HepG2 (cell line): Measurements from ENCODE around the gene FUT3. TPM values are rescaled to one million over a fixed set of nuclear protein-coding genes. Genes with fewer than 3 reads are reported as not detected.

Source experiments
- AKAP8 ChIP-seq: sonication (generic); formaldehyde crosslinking; IDR thresholded peaks from 2 replicates; pipeline ENCODE4 v1.5.1; 2020; ENCODE audit warnings: mild to moderate bottlenecking, missing genetic modification reagents
- CREM ChIP-seq, 2 experiments: sonication (generic) in 1 of 2; formaldehyde crosslinking in 1 of 2; IDR thresholded peaks; 2 replicates each; pipeline versions ENCODE4 v1.4.0 to v1.6.1; 2016 to 2020; ENCODE audit warnings: antibody characterized with exemption in 1 of 2, mild to moderate bottlenecking in 1 of 2, missing genetic modification reagents in 1 of 2
- DMAP1 ChIP-seq: IDR thresholded peaks from 2 replicates; pipeline ENCODE4 v1.6.1; 2016
- IRF2 ChIP-seq: IDR thresholded peaks from 2 replicates; pipeline ENCODE4 v1.6.1; 2018; ENCODE audit warnings: missing genetic modification reagents, missing compliant biosample characterization
- MATR3 ChIP-seq: sonication (generic); formaldehyde crosslinking; IDR thresholded peaks from 2 replicates; pipeline ENCODE4 v1.4.0; 2020; ENCODE audit warnings: missing genetic modification reagents
- MEF2D ChIP-seq: sonication (generic); formaldehyde crosslinking; IDR thresholded peaks from 2 replicates; pipeline ENCODE4 v1.5.1; 2020; ENCODE audit warnings: mild to moderate bottlenecking, missing genetic modification reagents
- MIXL1 ChIP-seq: IDR thresholded peaks from 2 replicates; pipeline ENCODE4 v1.6.1; 2016
- MXD4 ChIP-seq: IDR thresholded peaks from 2 replicates; pipeline ENCODE4 v1.6.1; 2016; ENCODE audit warnings: mild to moderate bottlenecking, missing biosample characterization, missing genetic modification reagents
- MZF1 ChIP-seq: sonication (generic); formaldehyde crosslinking; IDR thresholded peaks from 2 replicates; pipeline ENCODE4 v1.8.1; 2023; ENCODE audit warnings: mild to moderate bottlenecking, missing genetic modification reagents, borderline replicate concordance
- SALL2 ChIP-seq: sonication (generic); formaldehyde crosslinking; IDR thresholded peaks from 2 replicates; pipeline ENCODE4 v1.8.1; 2023; ENCODE audit warnings: mild to moderate bottlenecking, missing genetic modification reagents, inconsistent platforms
- TCF7 ChIP-seq: sonication (generic); IDR thresholded peaks from 2 replicates; pipeline ENCODE4 v1.6.1; 2016; ENCODE audit warnings: antibody characterized with exemption, low read depth
- XRCC5 ChIP-seq: fragments of 200-400 bp; formaldehyde crosslinking; optimal IDR thresholded peaks from 2 replicates; pipeline ENCODE3; 2017; ENCODE audit warnings: mild to moderate bottlenecking, low read length
- YY1 ChIP-seq: IDR thresholded peaks from 2 replicates; pipeline ENCODE4 v1.6.1; 2011; ENCODE audit warnings: low read length, low read depth, moderate library complexity, mild to moderate bottlenecking; ENCODE audit not compliant: insufficient read depth, insufficient replicate concordance
- ZFP90 ChIP-seq: sonication (generic); formaldehyde crosslinking; IDR thresholded peaks from 2 replicates; pipeline ENCODE4 v1.8.0; 2022; ENCODE audit warnings: missing genetic modification reagents, mild to moderate bottlenecking, inconsistent platforms, borderline replicate concordance
- ZNF33A ChIP-seq: sonication (generic); formaldehyde crosslinking; IDR thresholded peaks from 2 replicates; pipeline ENCODE4 v1.5.1; 2020; ENCODE audit warnings: missing genetic modification reagents, mild to moderate bottlenecking, moderate library complexity, borderline replicate concordance
- ZNF367 ChIP-seq: sonication (generic); formaldehyde crosslinking; IDR thresholded peaks from 2 replicates; pipeline ENCODE4 v1.4.0; 2020; ENCODE audit warnings: missing genetic modification reagents, borderline replicate concordance
- ZNF777 ChIP-seq: sonication (generic); formaldehyde crosslinking; IDR thresholded peaks from 2 replicates; pipeline ENCODE4 v1.4.0; 2020; ENCODE audit warnings: missing genetic modification reagents
- ZNF879 ChIP-seq: sonication (generic); formaldehyde crosslinking; IDR thresholded peaks from 2 replicates; pipeline ENCODE4 v1.8.1; 2023; ENCODE audit warnings: missing genetic modification reagents
- polyA plus RNA-seq, 8 experiments: library from polyadenylated mRNA; depleted of rRNA in 3 of 8; stranded (reverse) in 7 of 8; unstranded in 1 of 8; fragments of >200 nt; fragmentation: Illumina TruSeq in 4 of 8; extraction: Trizol in 4 of 8; gene quantifications; 2 replicates each; pipeline versions ENCODE4 v1.2.1 to v1.2.3, GENCODE V29; 2011 to 2016; ENCODE audit warnings: low read depth in 4 of 8, missing spikeins in 1 of 8, mixed read lengths in 1 of 8; ENCODE audit not compliant: insufficient read depth in 1 of 8
- total RNA-seq, 5 experiments: library from RNA; depleted of rRNA; stranded (reverse); fragments of >200 nt; fragmentation: Illumina TruSeq; extraction: Trizol; gene quantifications; 2 replicates each; pipeline ENCODE4 v1.2.3, GENCODE V29; 2016; ENCODE audit warnings: low read depth in 1 of 5
- TF ChIP-seq, protein P1 (sequence below): sonication (generic); formaldehyde crosslinking; IDR thresholded peaks from 2 replicates; pipeline ENCODE4 v1.8.0; 2022; ENCODE audit warnings: mild to moderate bottlenecking, missing genetic modification reagents
- TF ChIP-seq, protein P2 (sequence below): sonication (generic); formaldehyde crosslinking; IDR thresholded peaks from 2 replicates; pipeline ENCODE4 v1.5.0; 2020; ENCODE audit warnings: missing genetic modification reagents, mild to moderate bottlenecking, borderline replicate concordance
- TF ChIP-seq, protein P3 (sequence below): sonication (generic); formaldehyde crosslinking; IDR thresholded peaks from 2 replicates; pipeline ENCODE4 v1.8.0; 2022; ENCODE audit warnings: low read depth, missing genetic modification reagents
- TF ChIP-seq, protein P4 (sequence below): IDR thresholded peaks from 2 replicates; pipeline ENCODE4 v1.6.1; 2018; ENCODE audit warnings: missing genetic modification reagents
- TF ChIP-seq, protein P5 (sequence below): sonication (generic); formaldehyde crosslinking; IDR thresholded peaks from 2 replicates; pipeline ENCODE4 v1.4.0; 2020; ENCODE audit warnings: mild to moderate bottlenecking, missing genetic modification reagents

The FUT3 gene
- total and polyA plus RNA-seq, 2 of the 13 experiments (the other 11 are each of a cell fraction or from before 2014, with no cell fraction given), result 0.53 to 1.1 TPM

DNA sequence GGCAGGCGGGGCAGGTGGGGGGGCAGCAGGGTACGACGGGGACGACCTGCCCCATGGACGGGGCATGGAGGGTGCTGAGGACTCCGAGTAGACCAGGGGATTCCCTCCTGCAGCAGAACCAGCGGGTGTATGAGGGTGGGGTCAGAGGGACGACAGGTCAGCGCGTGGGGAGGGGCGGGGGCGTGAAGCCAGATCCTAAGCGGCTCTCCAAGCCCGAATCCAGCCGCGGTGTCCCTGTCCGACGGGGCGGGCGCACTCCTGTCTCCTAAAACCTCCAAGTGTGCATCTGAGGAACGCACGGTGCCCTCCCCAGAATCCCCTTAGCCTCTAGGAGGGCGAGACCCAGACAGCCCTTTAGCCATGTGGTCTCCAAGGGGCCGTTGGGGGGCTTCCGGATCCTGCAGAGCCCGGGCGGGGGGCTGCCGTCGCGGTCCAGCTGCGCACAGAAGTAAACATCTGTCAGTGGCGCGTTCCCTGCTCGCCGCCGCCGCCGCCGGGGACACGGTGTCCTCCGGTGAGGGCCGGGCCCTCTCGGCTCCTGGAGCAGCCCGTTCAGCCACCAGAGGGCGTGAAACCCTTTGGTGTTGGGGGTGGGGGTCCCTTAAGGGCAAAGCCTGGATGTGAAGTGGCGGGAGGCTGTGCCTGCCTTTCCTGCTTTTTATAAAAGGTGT is 45.7 kb downstream of the FUT3 start (continued):
- TF ChIP-seq, protein P1, sequence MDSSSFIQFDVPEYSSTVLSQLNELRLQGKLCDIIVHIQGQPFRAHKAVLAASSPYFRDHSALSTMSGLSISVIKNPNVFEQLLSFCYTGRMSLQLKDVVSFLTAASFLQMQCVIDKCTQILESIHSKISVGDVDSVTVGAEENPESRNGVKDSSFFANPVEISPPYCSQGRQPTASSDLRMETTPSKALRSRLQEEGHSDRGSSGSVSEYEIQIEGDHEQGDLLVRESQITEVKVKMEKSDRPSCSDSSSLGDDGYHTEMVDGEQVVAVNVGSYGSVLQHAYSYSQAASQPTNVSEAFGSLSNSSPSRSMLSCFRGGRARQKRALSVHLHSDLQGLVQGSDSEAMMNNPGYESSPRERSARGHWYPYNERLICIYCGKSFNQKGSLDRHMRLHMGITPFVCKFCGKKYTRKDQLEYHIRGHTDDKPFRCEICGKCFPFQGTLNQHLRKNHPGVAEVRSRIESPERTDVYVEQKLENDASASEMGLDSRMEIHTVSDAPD (CRISPR knock-in tag), result no peak
- TF ChIP-seq ZNF367 (CRISPR knock-in tag) (no peak), MEF2D (CRISPR knock-in tag) (no peak), ZNF777 (CRISPR knock-in tag) (peak; percentile 98), AKAP8 (CRISPR knock-in tag) (0 out of 2 replicates have a peak, but pooled peaks have one; percentile 77), MIXL1 (CRISPR knock-in tag) (0 out of 2 replicates have a peak, but pooled peaks have one; percentile 61), TCF7 (no peak), MXD4 (CRISPR knock-in tag) (peak; percentile 63; the same call in 1 of the 2 replicates), ZFP90 (peak; percentile 64; the same call in 1 of the 2 replicates), DMAP1 (CRISPR knock-in tag) (no peak; the same call in 1 of the 2 replicates), MATR3 (no peak), YY1 (peak; percentile 51), ZNF879 (CRISPR knock-in tag) (no peak), XRCC5 (peak; percentile 77), ZNF33A (CRISPR knock-in tag) (no peak), IRF2 (CRISPR knock-in tag) (peak; percentile 41; the same call in 1 of the 2 replicates), MZF1 (no peak), CREM (IDR thresholded peaks at IDR 0.05) (no peak), CREM (CRISPR knock-in tag; IDR thresholded peaks at IDR 0.05) (no peak), SALL2 (CRISPR knock-in tag) (0 out of 2 replicates have a peak, but pooled peaks have one; percentile 23)
- TF ChIP-seq, protein P2, sequence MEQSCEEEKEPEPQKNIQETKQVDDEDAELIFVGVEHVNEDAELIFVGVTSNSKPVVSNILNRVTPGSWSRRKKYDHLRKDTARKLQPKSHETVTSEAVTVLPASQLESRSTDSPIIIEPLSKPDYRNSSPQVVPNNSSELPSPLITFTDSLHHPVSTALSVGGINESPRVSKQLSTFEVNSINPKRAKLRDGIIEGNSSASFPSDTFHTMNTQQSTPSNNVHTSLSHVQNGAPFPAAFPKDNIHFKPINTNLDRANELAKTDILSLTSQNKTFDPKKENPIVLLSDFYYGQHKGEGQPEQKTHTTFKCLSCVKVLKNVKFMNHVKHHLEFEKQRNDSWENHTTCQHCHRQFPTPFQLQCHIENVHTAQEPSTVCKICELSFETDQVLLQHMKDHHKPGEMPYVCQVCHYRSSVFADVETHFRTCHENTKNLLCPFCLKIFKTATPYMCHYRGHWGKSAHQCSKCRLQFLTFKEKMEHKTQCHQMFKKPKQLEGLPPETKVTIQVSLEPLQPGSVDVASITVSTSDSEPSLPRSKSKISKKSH (CRISPR knock-in tag), result peak; percentile 31; the same call in 1 of the 2 replicates
- TF ChIP-seq, protein P3, sequence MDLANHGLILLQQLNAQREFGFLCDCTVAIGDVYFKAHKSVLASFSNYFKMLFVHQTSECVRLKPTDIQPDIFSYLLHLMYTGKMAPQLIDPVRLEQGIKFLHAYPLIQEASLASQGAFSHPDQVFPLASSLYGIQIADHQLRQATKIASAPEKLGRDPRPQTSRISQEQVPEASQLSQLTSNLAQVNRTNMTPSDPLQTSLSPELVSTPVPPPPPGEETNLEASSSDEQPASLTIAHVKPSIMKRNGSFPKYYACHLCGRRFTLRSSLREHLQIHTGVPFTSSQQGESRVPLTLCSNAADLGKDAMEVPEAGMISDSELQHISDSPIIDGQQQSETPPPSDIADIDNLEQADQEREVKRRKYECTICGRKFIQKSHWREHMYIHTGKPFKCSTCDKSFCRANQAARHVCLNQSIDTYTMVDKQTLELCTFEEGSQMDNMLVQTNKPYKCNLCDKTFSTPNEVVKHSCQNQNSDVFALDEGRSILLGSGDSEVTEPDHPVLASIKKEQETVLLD (CRISPR knock-in tag), result no peak
- TF ChIP-seq, protein P4, sequence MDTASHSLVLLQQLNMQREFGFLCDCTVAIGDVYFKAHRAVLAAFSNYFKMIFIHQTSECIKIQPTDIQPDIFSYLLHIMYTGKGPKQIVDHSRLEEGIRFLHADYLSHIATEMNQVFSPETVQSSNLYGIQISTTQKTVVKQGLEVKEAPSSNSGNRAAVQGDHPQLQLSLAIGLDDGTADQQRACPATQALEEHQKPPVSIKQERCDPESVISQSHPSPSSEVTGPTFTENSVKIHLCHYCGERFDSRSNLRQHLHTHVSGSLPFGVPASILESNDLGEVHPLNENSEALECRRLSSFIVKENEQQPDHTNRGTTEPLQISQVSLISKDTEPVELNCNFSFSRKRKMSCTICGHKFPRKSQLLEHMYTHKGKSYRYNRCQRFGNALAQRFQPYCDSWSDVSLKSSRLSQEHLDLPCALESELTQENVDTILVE (CRISPR knock-in tag), result peak; percentile 63; the same call in 1 of the 2 replicates
- TF ChIP-seq, protein P5, sequence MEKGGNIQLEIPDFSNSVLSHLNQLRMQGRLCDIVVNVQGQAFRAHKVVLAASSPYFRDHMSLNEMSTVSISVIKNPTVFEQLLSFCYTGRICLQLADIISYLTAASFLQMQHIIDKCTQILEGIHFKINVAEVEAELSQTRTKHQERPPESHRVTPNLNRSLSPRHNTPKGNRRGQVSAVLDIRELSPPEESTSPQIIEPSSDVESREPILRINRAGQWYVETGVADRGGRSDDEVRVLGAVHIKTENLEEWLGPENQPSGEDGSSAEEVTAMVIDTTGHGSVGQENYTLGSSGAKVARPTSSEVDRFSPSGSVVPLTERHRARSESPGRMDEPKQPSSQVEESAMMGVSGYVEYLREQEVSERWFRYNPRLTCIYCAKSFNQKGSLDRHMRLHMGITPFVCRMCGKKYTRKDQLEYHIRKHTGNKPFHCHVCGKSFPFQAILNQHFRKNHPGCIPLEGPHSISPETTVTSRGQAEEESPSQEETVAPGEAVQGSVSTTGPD (CRISPR knock-in tag), result 0 out of 2 replicates have a peak, but pooled peaks have one; percentile 54
